Aorta (tissue), 5 donors: ENCODE measurements around the gene RNF187. TPM values are rescaled to one million over a fixed set of nuclear protein-coding genes. Genes with fewer than 3 reads are reported as not detected.

Experiments
- ATAC-seq: fragments of 200-7000 bp; cut with Tn5 transposase; one replicate; pipeline ENCODE4 v1.9.1; 2022; ENCODE audit warnings: moderate library complexity; ENCODE audit not compliant: low FRiP score
- DNase-seq, 2 donors: peaks; one replicate each; pipeline ENCODE4 v3.0.0-alpha.2; 2020
- H3K27ac ChIP-seq, 2 donors: one replicate each; pipeline ENCODE4 v1.5.1; 2013; ENCODE audit warnings: low read length in 2 of 2, mild to moderate bottlenecking in 2 of 2, moderate library complexity in 2 of 2, control low read depth in 1 of 2, inconsistent platforms in 1 of 2, low read depth in 1 of 2
- H3K27me3 ChIP-seq, 2 donors: one replicate each; pipeline ENCODE4 v1.6.1; 2013; ENCODE audit warnings: control low read depth in 1 of 2, low read length in 1 of 2, mild to moderate bottlenecking in 1 of 2, moderate library complexity in 1 of 2; ENCODE audit not compliant: insufficient read depth in 2 of 2, control insufficient read depth in 1 of 2
- H3K36me3 ChIP-seq, 2 donors: one replicate each; pipeline ENCODE4 v1.6.1; 2013; ENCODE audit warnings: control low read depth in 1 of 2, low read length in 1 of 2, mild to moderate bottlenecking in 1 of 2; ENCODE audit not compliant: insufficient read depth in 2 of 2, control insufficient read depth in 1 of 2
- H3K4me1 ChIP-seq, 2 donors: one replicate each; pipeline ENCODE4 v1.6.1; 2013; ENCODE audit warnings: low read length in 2 of 2, control low read depth in 1 of 2, mild to moderate bottlenecking in 1 of 2, moderate library complexity in 1 of 2; ENCODE audit not compliant: insufficient read depth in 2 of 2, control insufficient read depth in 1 of 2
- H3K4me3 ChIP-seq, 2 donors: one replicate each; pipeline ENCODE4 v1.5.1; 2013; ENCODE audit warnings: low read length in 2 of 2, control low read depth in 1 of 2, mild to moderate bottlenecking in 1 of 2
- H3K9me3 ChIP-seq: one replicate; pipeline ENCODE4 v1.6.1; 2013; ENCODE audit warnings: mild to moderate bottlenecking, low read length; ENCODE audit not compliant: control insufficient read depth
- WGBS, 2 donors: extraction: QIAGEN DNeasy Blood & Tissue Kit; methylation state at CpG; one replicate each; pipeline ENCODE4 v1.1.7; 2013; 5-methylcytosine and 5-hydroxymethylcytosine counted together
- intact Hi-C, 2 donors: fragments of 100-400 bp; cut with DNase I; formaldehyde crosslinking; loops; one replicate each; pipeline versions ENCODE4 v1.14.2 to v1.15.0; 2022
- polyA plus RNA-seq, 2 donors: library from polyadenylated mRNA; stranded (reverse); fragments of 200-250 nt; gene quantifications; one replicate each; pipeline ENCODE4 v1.2.3, GENCODE V29; 2013
- total RNA-seq, 2 donors: library from RNA; stranded (reverse); fragmentation: NEBNext Ultra II Directional; extraction: Animal tissue kit (Norgen Biotek cat#: 25700); gene quantifications; one replicate each; pipeline ENCODE4 v1.2.1, GENCODE V29; 2021
- donor health status: healthy with polysubstance abuse.
- donor health status: Bipolar disorder and iron deficiency.
- donor health status: DM: no; HTN: no; CAD: no.
- donor health status: DM: no; HTN: no; CAD: no.
- donor health status: DM: yes; HTN: yes; CAD: no.

RNF187 gene
- total and polyA plus RNA-seq, 4 donors = 22.8 to 94.0 (median 40.4) TPM

DNA sequence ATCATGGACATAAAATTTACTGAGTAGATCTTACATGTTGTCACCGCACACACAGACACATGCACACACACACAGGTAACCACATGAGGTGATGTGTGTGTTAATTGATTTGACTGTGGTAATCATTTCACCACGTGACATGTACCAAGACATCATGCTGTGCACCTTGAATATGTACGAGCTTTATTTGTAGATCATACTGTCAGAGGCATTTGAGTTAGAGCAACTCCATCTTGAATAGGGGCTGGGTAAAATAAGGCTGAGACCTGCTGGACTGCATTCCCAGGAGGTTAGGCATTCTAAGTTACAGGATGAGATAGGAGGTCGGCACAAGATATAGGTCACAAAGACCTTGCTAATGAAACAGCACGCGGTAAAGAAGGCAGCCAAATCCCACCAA, 38.8 kb upstream of the RNF187 start:
- Histone ChIP-seq H3K27ac (no peak overlapping the region), H3K4me3 (no peak overlapping the region), H3K36me3 (no peaks in the 10 kb centered on the region), H3K9me3 (peaks cover under 1% of the 10 kb centered on the region), H3K27me3 (no peaks in the 10 kb centered on the region), H3K4me1 (no peaks in the 10 kb centered on the region)
- no peak for ATAC-seq
- intact Hi-C loops = no loop called here
- DNase-seq = no peak
- WGBS, 2 donors = 83 to 86% methylated on average over 6 of the region's 6 CpGs

DNA sequence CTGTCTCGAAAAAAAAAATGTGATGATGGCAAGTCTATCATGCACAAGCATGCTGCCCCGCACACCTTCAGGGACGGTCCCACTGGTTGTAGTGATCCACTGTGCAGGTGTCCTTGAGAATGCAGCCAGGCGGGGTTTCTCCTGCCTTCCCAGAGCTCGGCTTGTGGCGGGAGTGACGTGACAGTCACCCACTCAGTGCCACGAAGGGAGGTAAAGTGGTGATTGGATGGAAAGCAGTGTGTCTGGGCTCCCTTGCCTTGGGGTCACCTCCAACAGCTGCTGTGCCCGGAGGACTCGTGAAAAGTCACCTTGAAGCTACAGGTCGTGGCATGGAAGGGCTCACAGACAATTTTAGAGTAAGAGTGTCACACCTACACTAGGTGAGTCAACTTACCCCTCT, 37.0 kb upstream of the RNF187 start:
- intact Hi-C loops = no loop called here
- H3K36me3 ChIP-seq = no peaks in the 10 kb centered on the region
- H3K4me3 ChIP-seq = no peak overlapping the region
- DNase-seq (peak in 1 of 2 donors; percentile 64), ATAC-seq (no peak)
- no peaks in the 10 kb centered on the region for H3K27me3 ChIP-seq
- WGBS, 2 donors = 86 to 92% methylated on average over 11 of the region's 11 CpGs
- H3K27ac ChIP-seq = no peak overlapping the region
- no peaks in the 10 kb centered on the region for H3K4me1 ChIP-seq
- no peaks in the 10 kb centered on the region for H3K9me3 ChIP-seq

DNA sequence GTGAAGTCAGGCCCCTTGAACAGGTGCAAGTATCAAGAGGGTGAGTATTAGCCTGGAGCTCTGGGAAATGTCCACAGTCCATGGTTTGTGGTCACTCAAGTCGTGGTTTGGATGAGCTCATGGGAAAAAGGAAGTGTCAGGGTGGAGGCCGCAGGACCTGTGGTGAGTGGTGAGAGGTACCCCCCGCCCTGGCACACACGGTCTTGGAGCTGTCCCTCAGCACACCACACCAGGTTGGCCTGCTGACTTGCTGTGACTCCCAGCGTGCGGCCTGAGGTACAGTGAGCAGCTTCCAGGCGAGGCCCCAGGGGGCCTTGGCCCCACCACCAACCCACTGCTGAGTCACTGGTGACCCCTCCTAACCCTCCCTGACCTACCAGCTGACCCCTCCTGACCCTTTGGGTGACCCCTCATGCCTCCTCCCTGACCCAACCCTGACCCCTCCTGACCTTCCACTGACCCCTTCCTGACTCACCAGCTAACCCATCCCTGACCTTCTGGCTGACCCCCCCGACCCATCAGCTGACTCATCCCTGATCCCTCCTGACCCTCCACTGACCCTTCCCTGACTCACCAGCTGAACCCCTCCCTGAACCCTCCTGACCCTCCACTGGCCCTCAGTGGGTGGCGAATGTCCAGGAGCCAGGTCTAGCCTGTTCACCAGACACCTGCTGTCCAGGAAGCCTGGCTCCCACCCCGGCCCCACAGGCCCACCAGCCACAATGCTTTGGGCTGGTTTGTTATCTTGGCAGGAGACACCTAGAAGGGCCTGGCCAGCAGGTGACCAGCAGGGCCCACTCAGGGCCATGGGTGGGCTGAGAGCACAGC, 34.8 kb upstream of the RNF187 start:
- Histone ChIP-seq H3K4me1 (no peaks in the 10 kb centered on the region), H3K36me3 (no peaks in the 10 kb centered on the region), H3K9me3 (no peaks in the 10 kb centered on the region), H3K27me3 (no peaks in the 10 kb centered on the region), H3K4me3 (no peak overlapping the region), H3K27ac (no peak overlapping the region)
- 86 to 91% methylated on average over 10 of the region's 10 CpGs for WGBS, 2 donors
- DNase-seq = peak in 1 of 2 donors; percentile 72
- no peak for ATAC-seq
- intact Hi-C loops = no loop called here

DNA sequence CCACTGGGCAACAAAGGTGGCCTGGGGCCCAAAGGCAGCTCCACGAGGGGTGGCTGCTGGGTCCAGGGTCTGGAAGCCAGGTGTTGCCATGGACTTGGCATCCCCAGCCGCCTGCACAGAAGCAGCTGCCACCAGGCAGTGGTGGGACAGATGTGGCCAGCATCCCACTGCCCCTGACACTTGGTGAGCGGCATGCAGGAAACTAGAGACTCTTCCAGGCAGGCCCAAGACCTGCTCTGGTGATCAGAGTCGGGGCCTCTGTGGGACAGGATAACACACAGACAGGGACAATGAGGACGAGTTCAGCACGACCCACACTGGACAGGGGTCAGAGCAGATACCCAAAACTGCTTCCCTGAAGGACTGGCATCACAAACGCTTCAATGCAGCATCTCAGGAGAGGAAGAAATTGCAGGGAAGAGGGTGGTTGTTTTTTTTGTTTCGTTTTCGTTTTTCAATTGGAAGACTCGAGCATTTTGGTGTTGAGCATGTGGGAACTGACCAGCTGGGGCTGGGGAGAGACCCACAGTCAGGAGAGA, 34.1 kb upstream of the RNF187 start:
- ATAC-seq (no peak), DNase-seq (no peak)
- Histone ChIP-seq H3K4me1 (no peaks in the 10 kb centered on the region), H3K4me3 (no peak overlapping the region), H3K36me3 (no peaks in the 10 kb centered on the region), H3K27ac (no peak overlapping the region), H3K27me3 (no peaks in the 10 kb centered on the region), H3K9me3 (no peaks in the 10 kb centered on the region)
- 74 to 83% methylated on average over 10 of the region's 10 CpGs for WGBS, 2 donors
- intact Hi-C loops = no loop called here

DNA sequence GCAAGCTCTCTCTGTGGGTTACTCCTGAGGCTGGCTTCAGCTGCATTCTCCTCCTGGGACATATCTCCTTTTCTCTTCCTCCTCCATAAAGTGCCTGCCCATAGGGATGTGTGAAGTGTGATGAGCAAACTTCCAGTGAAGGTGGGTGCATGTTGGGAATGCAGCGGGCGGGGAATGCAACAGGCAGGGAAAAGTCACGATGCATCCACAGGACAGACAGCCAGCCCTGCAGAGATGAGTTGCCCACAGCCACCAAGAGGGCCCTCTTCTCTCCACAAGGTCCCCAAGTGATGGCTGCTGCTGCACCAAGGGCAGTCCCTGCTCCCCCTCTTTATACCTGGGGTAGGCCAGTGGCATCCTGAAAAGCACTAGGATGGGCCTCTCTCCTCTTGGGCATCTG, 33.6 kb upstream of the RNF187 start:
- intact Hi-C loops = no loop called here
- H3K27me3 ChIP-seq = no peaks in the 10 kb centered on the region
- 95 to 98% methylated on average over 3 of the region's 3 CpGs for WGBS, 2 donors
- ATAC-seq (no peak), DNase-seq (no peak)
- H3K4me3 ChIP-seq = no peak overlapping the region
- no peaks in the 10 kb centered on the region for H3K4me1 ChIP-seq
- H3K9me3 ChIP-seq = no peaks in the 10 kb centered on the region
- H3K36me3 ChIP-seq = no peaks in the 10 kb centered on the region
- H3K27ac ChIP-seq = no peak overlapping the region

DNA sequence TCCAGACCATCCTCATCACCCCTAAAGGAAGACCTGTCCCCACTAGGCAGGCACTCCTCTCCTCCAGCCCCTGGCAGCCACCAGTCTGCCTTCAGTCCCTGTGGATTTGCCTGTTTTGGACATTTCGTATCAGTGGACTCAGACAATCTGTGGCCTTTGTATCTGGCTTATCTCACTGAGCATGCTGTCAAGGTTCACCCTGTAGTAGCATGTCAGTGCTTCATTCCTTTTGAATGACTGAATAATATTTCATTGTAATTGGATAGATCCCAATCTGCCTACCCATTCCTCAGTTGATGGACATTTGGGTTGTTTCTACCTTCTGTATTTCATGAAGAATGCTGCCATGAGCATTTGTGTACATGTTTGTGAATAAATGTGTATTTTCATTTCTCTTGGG, 32.9 kb upstream of the RNF187 start:
- Histone ChIP-seq H3K36me3 (no peaks in the 10 kb centered on the region), H3K27ac (no peak overlapping the region), H3K9me3 (no peaks in the 10 kb centered on the region), H3K4me3 (no peak overlapping the region), H3K27me3 (no peaks in the 10 kb centered on the region), H3K4me1 (no peaks in the 10 kb centered on the region)
- ATAC-seq (no peak), DNase-seq (no peak)
- 65 to 77% methylated on average over 1 of the region's 1 CpG for WGBS, 2 donors
- intact Hi-C loops = no loop called here

DNA sequence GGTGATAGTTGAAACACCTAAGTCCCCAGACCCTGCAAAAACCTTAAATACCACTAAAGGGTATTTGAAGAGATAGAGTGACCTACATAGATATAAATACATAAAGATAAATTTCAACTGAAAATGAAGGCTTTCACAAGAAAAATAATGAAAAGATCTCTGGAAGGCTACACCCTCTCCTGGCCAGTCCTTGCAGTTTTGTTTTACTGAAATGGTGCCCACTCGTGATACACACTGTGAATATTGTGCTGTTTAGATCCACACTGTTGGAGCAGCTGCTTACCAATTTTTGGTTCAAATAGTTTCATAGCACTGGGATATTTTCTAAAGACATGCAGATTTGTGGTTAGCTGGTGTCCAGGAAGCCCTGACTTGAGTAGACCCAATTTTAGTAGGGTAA, 31.5 kb upstream of the RNF187 start:
- ATAC-seq = no peak
- intact Hi-C loops = no loop called here
- Histone ChIP-seq H3K27ac (no peak overlapping the region), H3K4me1 (no peaks in the 10 kb centered on the region), H3K27me3 (no peaks in the 10 kb centered on the region), H3K4me3 (no peak overlapping the region), H3K9me3 (no peaks in the 10 kb centered on the region), H3K36me3 (no peaks in the 10 kb centered on the region)
- DNase-seq = no peak
- WGBS, 2 donors = 57% methylated on average over 1 of the region's 1 CpG

DNA sequence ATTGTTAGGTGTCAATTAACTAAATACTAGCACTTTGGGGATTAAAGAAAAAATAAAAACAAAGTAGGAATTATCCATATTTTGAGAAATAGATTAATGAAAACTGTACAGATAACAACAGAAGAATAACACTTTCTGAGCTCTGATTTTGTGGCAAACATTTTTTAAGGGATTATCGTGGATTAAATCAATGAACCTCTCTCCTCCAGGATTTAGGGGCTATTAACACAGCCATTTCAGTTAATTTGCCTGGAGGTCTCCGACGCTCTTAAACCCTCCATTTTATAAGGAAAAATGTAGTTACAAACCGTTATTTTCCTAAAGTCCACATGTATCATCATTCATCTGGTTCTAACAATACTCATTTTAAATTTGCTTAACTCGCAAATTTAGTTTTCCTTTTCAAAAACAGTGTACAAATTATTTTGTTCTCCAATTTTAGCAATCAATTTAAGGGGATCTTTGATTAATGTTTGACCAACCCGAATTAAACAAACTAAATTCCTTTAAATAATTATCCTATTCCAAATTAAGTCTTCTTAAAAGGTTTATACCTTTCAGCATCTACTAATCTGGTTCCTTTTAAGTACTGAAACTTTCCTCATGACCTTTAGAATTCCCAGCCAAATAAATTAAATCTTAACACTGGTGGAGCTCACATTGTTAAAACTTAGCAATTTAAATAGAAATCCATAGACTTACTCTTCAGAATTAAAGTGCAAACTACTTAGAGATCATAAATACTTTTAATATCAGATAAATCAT, 30.7 kb upstream of the RNF187 start:
- H3K9me3 ChIP-seq = no peaks in the 10 kb centered on the region
- no peak for DNase-seq
- H3K27me3 ChIP-seq = no peaks in the 10 kb centered on the region
- 61 to 64% methylated on average over 6 of the region's 6 CpGs for WGBS, 2 donors
- no peak overlapping the region for H3K27ac ChIP-seq
- no peaks in the 10 kb centered on the region for H3K36me3 ChIP-seq
- intact Hi-C loops = no loop called here
- no peak overlapping the region for H3K4me3 ChIP-seq
- no peak for ATAC-seq
- no peaks in the 10 kb centered on the region for H3K4me1 ChIP-seq

DNA sequence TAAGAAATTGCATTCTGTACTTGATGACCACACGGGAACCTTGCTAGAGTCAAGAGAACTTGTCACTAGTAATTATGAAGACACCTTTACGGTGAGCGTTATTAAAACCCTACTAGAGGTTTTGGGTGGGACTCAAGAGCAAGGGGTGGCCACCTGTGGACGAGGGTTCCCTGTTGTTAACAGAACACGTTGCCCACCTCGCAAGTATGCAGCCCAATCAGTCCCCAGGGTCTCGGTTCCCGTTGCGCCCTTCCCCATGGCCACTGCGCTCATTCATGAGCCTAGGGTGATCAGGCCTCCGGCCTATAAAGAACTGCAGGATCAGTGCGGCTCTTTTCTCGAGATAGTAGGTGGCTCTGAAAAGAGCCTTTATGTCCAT, 30.2 kb upstream of the RNF187 start:
- Histone ChIP-seq H3K27me3 (no peaks in the 10 kb centered on the region), H3K36me3 (no peaks in the 10 kb centered on the region), H3K27ac (no peak overlapping the region), H3K4me3 (no peak overlapping the region), H3K9me3 (no peaks in the 10 kb centered on the region), H3K4me1 (no peaks in the 10 kb centered on the region)
- WGBS, 2 donors = 28 to 29% methylated on average over 13 of the region's 13 CpGs
- intact Hi-C loops = no loop called here
- ATAC-seq (no peak), DNase-seq (no peak)
